ENCODE data around the gene CLEC7A.
A peak's percentile ranks its signal among the peaks of the same experiment; 100 is the strongest.

Gene CLEC7A

DNA sequence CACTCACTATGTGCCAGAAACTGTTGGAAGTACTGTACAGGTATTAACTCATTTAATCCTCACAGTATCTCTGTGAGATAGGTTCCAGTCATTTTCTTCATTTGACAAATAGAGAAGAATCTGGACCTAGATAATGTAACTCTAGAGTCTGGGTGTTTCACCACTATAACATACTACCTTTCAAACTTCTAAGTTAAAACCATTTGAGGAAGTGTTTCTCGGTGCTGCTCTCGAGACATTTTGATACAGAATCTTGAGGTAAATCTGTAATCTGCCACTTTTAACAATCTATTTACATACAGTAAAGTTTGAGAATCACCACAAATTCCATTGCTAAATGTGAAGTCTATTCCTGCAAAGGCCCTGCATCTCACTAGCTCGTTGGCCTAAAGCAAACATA lies 33.1 kb upstream of the CLEC7A start:
- Histone ChIP-seq H3K27me3 (ENCODE audit: insufficient read depth, poor library complexity, severe bottlenecking) (no peaks in the 10 kb centered on the region), H3K27ac (replicated peaks) (no peak overlapping the region), H3K4me3 (replicated peaks; ENCODE audit: insufficient read depth, low read length) (no peak overlapping the region)
- no peak for DNase-seq (ENCODE audit: low read depth in 1 of 2, low spot score in 1 of 2)
- TF ChIP-seq REST (IDR thresholded peaks at IDR 0.05; ENCODE audit: insufficient replicate concordance, low read depth) (no peak), SPI1 (IDR thresholded peaks at IDR 0.05; ENCODE audit: borderline replicate concordance, low read depth) (peak; percentile 90)

DNA sequence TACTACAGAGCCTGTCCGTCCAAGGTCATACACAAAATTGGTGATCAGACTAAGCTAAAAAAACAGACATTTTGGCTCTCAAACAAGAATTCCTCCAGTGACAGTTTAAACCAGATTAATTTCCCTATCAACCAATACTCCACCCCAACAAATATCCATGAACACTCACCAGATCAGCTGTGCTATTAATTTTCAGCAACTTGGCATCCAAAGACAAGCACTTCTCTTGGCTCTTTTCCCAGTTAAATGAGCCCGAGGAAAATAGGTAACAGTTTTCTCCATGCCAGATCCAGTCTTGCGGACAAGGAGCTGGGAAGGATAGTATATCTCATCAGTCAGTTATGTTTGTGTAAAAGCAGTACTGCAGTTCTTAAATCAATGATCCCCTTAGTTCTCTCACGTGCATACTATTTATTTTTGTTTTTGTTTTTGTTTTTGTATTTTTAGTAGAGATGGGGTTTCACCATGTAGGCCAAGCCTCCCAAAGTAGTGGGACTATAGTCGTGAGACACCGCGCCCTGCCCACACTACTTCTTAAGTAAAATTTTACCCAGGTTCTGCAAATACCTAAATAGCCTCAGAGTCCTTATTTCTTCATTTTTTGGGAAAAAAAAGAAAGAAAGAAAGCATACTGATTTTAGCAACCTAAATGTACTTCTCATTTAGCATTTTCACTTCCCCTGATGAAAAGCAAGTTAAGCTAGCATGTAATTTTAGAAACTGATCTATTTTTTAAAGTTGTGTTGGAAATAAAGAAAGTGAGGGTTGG lies 30.8 kb upstream of the CLEC7A start:
- no peak overlapping the region for H3K27ac ChIP-seq (replicated peaks)
- TF ChIP-seq GABPA (IDR thresholded peaks at IDR 0.05; ENCODE audit: low read depth) (no peak), REST (IDR thresholded peaks at IDR 0.05; ENCODE audit: insufficient replicate concordance, low read depth) (no peak)
- no peaks in the 10 kb centered on the region for H3K27me3 ChIP-seq (ENCODE audit: insufficient read depth, poor library complexity, severe bottlenecking)
- no peak for DNase-seq (ENCODE audit: low read depth in 1 of 2, low spot score in 1 of 2)
- H3K4me3 ChIP-seq (replicated peaks; ENCODE audit: insufficient read depth, low read length): no peak overlapping the region

DNA sequence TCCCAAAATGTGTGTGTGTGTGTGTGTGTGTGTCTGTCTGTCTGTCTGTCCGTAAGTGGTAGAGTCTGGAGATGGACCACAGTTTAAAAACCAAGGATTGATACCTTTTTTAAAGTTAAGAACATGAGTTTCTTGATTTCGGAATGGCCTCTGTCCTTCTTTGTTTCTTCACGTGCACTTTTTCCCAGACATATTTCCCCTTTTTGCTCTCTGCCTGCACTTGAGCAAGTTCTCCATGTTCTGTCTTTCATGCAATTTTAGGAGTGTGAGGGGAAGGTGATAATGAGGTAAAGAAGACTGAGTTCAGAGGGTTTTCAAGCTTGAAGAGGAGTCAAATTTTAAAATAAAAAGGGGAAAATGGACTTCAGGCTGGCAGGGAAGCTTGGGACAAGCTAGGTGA lies 29.3 kb upstream of the CLEC7A start:
- TF ChIP-seq CTCF (IDR thresholded peaks at IDR 0.05; ENCODE audit: insufficient read depth, low read length) (no peak), SPI1 (IDR thresholded peaks at IDR 0.05; ENCODE audit: borderline replicate concordance, low read depth) (no peak), GABPA (IDR thresholded peaks at IDR 0.05; ENCODE audit: low read depth) (no peak)
- Histone ChIP-seq H3K4me3 (replicated peaks; ENCODE audit: insufficient read depth, low read length) (no peak overlapping the region), H3K27me3 (ENCODE audit: insufficient read depth, poor library complexity, severe bottlenecking) (no peaks in the 10 kb centered on the region), H3K27ac (replicated peaks) (peak overlapping the region; percentile 47)
- DNase-seq (ENCODE audit: low read depth in 1 of 2, low spot score in 1 of 2): peak in 1 of 2 experiments; percentile 42

DNA sequence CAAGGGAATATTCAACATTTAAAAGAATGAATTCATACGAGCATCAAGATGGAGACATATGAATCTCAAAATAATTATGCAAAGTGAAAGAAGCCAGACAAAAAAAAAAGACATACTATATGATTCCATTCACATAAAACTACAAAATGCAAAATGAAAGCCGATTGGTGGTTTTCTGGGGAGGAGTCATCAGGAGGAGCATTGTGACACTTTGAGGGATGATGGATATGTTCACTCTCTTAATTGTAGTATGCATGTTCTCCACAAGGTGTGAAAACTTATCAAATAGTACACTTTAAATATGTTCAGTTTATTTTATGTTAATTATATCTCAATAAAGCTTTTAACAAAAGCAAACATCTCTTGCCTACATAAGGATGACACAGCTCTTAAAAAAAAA lies 28.4 kb upstream of the CLEC7A start:
- Histone ChIP-seq H3K27me3 (ENCODE audit: insufficient read depth, poor library complexity, severe bottlenecking) (no peaks in the 10 kb centered on the region), H3K27ac (replicated peaks) (peak overlapping the region; percentile 47), H3K4me3 (replicated peaks; ENCODE audit: insufficient read depth, low read length) (no peak overlapping the region)
- TF ChIP-seq REST (IDR thresholded peaks at IDR 0.05; ENCODE audit: insufficient replicate concordance, low read depth): no peak
- no peak for TF ChIP-seq POLR2AphosphoS5 (IDR thresholded peaks at IDR 0.05; ENCODE audit: low read depth)
- no peak for TF ChIP-seq CTCF (IDR thresholded peaks at IDR 0.05; ENCODE audit: insufficient read depth, low read length)
- TF ChIP-seq GABPA (IDR thresholded peaks at IDR 0.05; ENCODE audit: low read depth): no peak
- no peak for DNase-seq (ENCODE audit: low read depth in 1 of 2, low spot score in 1 of 2)
